Measurements from ENCODE around the gene CDHR2.

CDHR2 gene

DNA sequence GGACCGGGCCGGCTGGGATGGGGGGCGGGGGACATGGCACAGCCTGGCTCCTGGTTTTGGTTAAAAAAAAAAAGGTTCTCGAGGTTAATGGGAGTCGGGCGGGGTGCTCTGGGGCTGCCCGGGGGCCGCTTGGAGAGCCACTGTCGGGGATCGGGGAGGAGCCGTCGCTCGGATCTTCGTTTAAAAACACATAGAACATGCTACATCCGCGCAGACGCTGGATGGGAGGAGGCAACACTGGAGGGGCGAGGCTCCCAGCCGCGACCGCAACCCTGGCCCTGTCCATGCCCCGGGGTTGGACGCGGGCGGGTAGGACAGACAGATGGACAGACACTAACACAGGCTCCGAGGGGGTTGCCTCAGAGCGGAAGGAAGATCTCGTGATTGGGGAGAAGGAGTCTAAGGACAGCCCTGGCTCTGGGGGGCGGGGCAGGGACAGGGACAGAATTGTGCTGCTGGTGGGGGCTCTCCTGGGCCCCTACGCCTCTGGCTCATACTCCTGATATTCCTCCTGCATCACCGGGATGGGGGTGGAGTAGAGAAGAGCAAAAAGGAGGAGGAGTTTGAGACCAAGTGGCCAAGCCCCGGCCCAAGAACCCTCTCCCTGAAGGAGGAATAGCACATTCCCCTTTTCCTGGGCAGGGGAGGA, 71.3 kb downstream of the CDHR2 start:
- TF ChIP-seq CTCF (IDR thresholded peaks at IDR 0.05; ENCODE audit: borderline replicate concordance, control extremely low read depth, extremely low read depth, insufficient read depth, missing control alignments), result no peak
- in situ Hi-C loops (cut with MboI; ENCODE audit: low sequenced_read_pairs, unreplicated experiment), result no loop called here
- no peak for DNase-seq (ENCODE audit: low spot score)

- in situ Hi-C loops (cut with MboI; ENCODE audit: low sequenced_read_pairs, unreplicated experiment), result no loop called here
- no peak for DNase-seq (ENCODE audit: low spot score)
- TF ChIP-seq CTCF (IDR thresholded peaks at IDR 0.05; ENCODE audit: borderline replicate concordance, control extremely low read depth, extremely low read depth, insufficient read depth, missing control alignments), result no peak
These were observed 72.5 kb downstream of the CDHR2 start for GRCh38 chr5:176621661-176622079.

GRCh38 chr5:176624142-176624541, 75.0 kb downstream of the CDHR2 start:
- TF ChIP-seq CTCF (IDR thresholded peaks at IDR 0.05; ENCODE audit: borderline replicate concordance, control extremely low read depth, extremely low read depth, insufficient read depth, missing control alignments), result no peak
- no peak for DNase-seq (ENCODE audit: low spot score)
- in situ Hi-C loops (cut with MboI; ENCODE audit: low sequenced_read_pairs, unreplicated experiment), result no loop called here

GRCh38 chr5:176624938-176625337, 75.8 kb downstream of the CDHR2 start:
- DNase-seq (ENCODE audit: low spot score), result no peak
- in situ Hi-C loops (cut with MboI; ENCODE audit: low sequenced_read_pairs, unreplicated experiment), result no loop called here
- no peak for TF ChIP-seq CTCF (IDR thresholded peaks at IDR 0.05; ENCODE audit: borderline replicate concordance, control extremely low read depth, extremely low read depth, insufficient read depth, missing control alignments)

DNA sequence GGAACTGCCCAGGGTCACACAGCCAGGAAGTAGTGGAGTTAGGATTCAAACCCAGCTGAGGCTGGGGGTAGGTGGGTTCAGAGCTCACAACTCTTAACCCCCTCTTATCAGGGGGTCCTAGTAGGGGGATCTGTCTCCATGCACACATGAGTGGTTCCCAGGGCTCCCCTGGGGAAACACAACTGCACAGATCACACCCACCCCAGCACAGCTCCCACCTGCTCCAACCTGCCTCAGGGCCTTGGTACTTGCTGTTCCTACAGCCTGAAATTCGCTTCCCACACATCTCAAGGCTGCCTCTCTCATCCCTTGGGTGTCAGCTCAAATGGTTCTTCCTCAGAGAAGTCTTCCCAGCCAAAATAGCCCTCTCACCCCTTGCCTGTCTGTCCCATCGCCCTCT, 76.4 kb downstream of the CDHR2 start:
- no peak for TF ChIP-seq CTCF (IDR thresholded peaks at IDR 0.05; ENCODE audit: borderline replicate concordance, control extremely low read depth, extremely low read depth, insufficient read depth, missing control alignments)
- DNase-seq (ENCODE audit: low spot score), result no peak
- in situ Hi-C loops (cut with MboI; ENCODE audit: low sequenced_read_pairs, unreplicated experiment), result no loop called here

DNA sequence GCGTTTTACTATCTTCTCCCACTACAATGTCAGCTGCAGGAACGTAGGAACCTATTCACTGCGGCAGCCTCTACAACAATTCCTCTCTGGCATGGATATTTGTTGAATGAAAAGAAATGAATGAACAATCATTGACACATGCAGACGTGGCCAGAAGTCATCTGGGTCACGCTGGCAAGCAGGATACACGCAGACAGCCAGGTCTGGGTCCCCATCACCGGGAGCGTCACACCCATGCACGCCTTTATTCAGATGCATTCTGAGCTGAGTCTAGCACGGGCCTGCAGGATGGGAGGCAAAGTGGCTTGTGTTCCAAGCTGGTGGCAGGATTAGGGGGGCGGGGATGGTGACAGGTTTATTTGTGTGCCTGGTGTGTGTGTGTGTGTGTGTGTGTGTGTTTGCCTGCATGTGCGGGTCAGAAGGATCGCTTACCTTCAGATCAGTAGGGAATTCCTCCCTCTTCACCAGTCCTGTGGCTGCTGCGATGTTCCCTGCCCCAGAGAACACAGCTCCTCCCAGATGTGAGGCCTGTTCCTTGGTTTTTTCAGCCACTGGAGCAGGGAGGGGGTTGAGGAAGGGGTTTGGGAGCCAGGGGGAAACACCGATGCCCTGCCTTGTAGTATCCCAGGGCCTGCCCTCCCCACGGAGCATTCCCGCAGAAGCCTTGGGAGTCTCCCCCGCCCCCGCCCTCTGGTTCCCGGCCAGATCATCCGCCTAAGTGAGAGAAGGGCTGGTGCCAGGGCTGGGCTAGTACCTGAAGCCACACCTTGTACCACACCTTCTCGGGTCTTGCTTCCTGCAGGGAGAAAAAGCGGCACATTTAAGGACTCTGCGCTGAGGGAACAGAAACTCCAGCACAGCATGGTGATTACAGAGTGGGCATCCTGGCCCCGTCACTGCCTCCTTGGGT, 77.1 kb downstream of the CDHR2 start:
- DNase-seq (ENCODE audit: low spot score), result no peak
- no peak for TF ChIP-seq CTCF (IDR thresholded peaks at IDR 0.05; ENCODE audit: borderline replicate concordance, control extremely low read depth, extremely low read depth, insufficient read depth, missing control alignments)
- in situ Hi-C loops (cut with MboI; ENCODE audit: low sequenced_read_pairs, unreplicated experiment), result no loop called here

All from GM13976 (cell line).